HCT116 (cell line): ENCODE results near the gene TBL1X. TPM values are rescaled to one million over a fixed set of nuclear protein-coding genes. Genes with fewer than 3 reads are reported as not detected.

Experiments
- ATAC-seq: fragments of 200-7000 bp; cut with Tn5 transposase; 2 replicates; pipeline ENCODE4 v1.9.1; 2020; ENCODE audit warnings: mild to moderate bottlenecking, moderate library complexity
- BruUV-seq: library from RNA; stranded (reverse); fragments of 400-500 nt; replicated peaks from 2 replicates; lab custom pipeline; 2021; lab: Mats Ljungman, UMichigan
- CTCF ChIA-PET: fragments of 300-600 bp; sonication (Branson Sonifier 250); formaldehyde crosslinking; loops from one replicate; lab custom pipeline; 2021; ENCODE audit warnings: antibody characterized with exemption; lab: Charles Lee
- POLR2A ChIA-PET: fragments of 300-600, 350-600 bp; sonication (Branson Sonifier 250); formaldehyde crosslinking; loops from one replicate; lab custom pipeline; 2021; ENCODE audit warnings: antibody characterized with exemption; lab: Charles Lee
- RAD21 ChIA-PET, 2 experiments: fragments of 300-600 bp; sonication (Branson Sonifier 250); formaldehyde crosslinking; loops; one replicate each; lab custom pipeline; 2023; ENCODE audit warnings: low total read pairs in 2 of 2; ENCODE audit not compliant: uncharacterized antibody in 2 of 2, unreplicated experiment in 2 of 2, low non-redundant PET in 1 of 2; lab: Charles Lee
- DNase-seq: peaks from one replicate; pipeline ENCODE4 v3.0.0-alpha.2; 2010; ENCODE audit warnings: low read depth, low spot score
- H2AFZ ChIP-seq: fragments of 200-600 bp; shearing (Covaris generic), sonication (generic); 2 replicates; pipeline ENCODE4 v1.6.1; 2017; ENCODE audit warnings: low read depth, mixed run types, mixed read lengths, antibody characterized with exemption, low read length; ENCODE audit not compliant: poor library complexity, severe bottlenecking
- H3K27ac ChIP-seq: 2 replicates; pipeline ENCODE4 v1.5.1; 2012; ENCODE audit warnings: low read depth, low read length
- H3K27me3 ChIP-seq: fragments of 200-600 bp; sonication (generic); 2 replicates; pipeline ENCODE4 v1.6.1; 2016; ENCODE audit warnings: mixed run types, low read length, mixed read lengths; ENCODE audit not compliant: insufficient read depth
- H3K36me3 ChIP-seq, 2 experiments: fragments of 200-500 bp in 1 of 2; fragments of 200-600 bp in 1 of 2; sonication (Bioruptor generic) in 1 of 2; sonication (generic) in 1 of 2; 2 replicates each; pipeline versions ENCODE4 v1.5.1 to v1.6.1; 2014 to 2016; ENCODE audit warnings: low read length in 2 of 2, inconsistent platforms in 1 of 2, mixed read lengths in 1 of 2, mixed run types in 1 of 2; ENCODE audit not compliant: insufficient read depth in 2 of 2, control insufficient read depth in 1 of 2
- H3K4me1 ChIP-seq, 2 experiments: fragments of 200-600 bp in 1 of 2; sonication (generic) in 1 of 2; 2 replicates each; pipeline versions ENCODE4 v1.5.1 to v1.6.1; 2012 to 2017; ENCODE audit warnings: low read length in 2 of 2, inconsistent platforms in 1 of 2, mild to moderate bottlenecking in 1 of 2, mixed read lengths in 1 of 2, mixed run types in 1 of 2, moderate library complexity in 1 of 2; ENCODE audit not compliant: insufficient read depth in 2 of 2, control insufficient read depth in 1 of 2
- H3K4me2 ChIP-seq: fragments of 200-600 bp; sonication (generic); 2 replicates; pipeline ENCODE4 v1.6.1; 2017; ENCODE audit warnings: mixed run types, low read length, mixed read lengths
- H3K4me3 ChIP-seq, 2 experiments: fragments of 200-600 bp in 1 of 2; sonication (generic) in 1 of 2; replicated peaks in 1 of 2; 2 replicates each; pipeline ENCODE4 v1.5.1; 2011 to 2016; ENCODE audit warnings: low read length in 2 of 2, control low read depth in 1 of 2, low read depth in 1 of 2, mild to moderate bottlenecking in 1 of 2, mixed read lengths in 1 of 2, mixed run types in 1 of 2
- H3K79me2 ChIP-seq: fragments of 200-600 bp; sonication (generic); 2 replicates; pipeline ENCODE4 v1.6.1; 2017; ENCODE audit warnings: mild to moderate bottlenecking, mixed run types, low read length, moderate library complexity, mixed read lengths; ENCODE audit not compliant: insufficient read depth
- H3K9ac ChIP-seq: fragments of 200-600 bp; sonication (generic); 2 replicates; pipeline ENCODE4 v1.6.1; 2016; ENCODE audit warnings: low read length, mixed read lengths
- H3K9me2 ChIP-seq: fragments of 200-600 bp; sonication (generic), shearing (Covaris generic); 2 replicates; pipeline ENCODE4 v1.6.1; 2017; ENCODE audit warnings: mixed run types, mild to moderate bottlenecking, moderate library complexity; ENCODE audit not compliant: insufficient read depth
- H3K9me3 ChIP-seq, 2 experiments: fragments of 200-500 bp in 1 of 2; fragments of 200-600 bp in 1 of 2; sonication (Bioruptor generic) in 1 of 2; sonication (generic) in 1 of 2; 2 replicates each; pipeline ENCODE4 v1.6.1; 2014 to 2017; ENCODE audit warnings: low read length in 2 of 2, mixed read lengths in 2 of 2, inconsistent platforms in 1 of 2, low read depth in 1 of 2, mild to moderate bottlenecking in 1 of 2, mixed run types in 1 of 2, moderate library complexity in 1 of 2; ENCODE audit not compliant: control insufficient read depth in 1 of 2, insufficient read depth in 1 of 2
- H4K20me1 ChIP-seq: fragments of 200-600 bp; sonication (generic), shearing (Covaris generic); 2 replicates; pipeline ENCODE4 v1.6.1; 2017; ENCODE audit warnings: mixed run types, mild to moderate bottlenecking, moderate library complexity; ENCODE audit not compliant: insufficient read depth
- CEBPB ChIP-seq: IDR thresholded peaks from 2 replicates; pipeline ENCODE4 v1.6.1; 2012; ENCODE audit warnings: low read depth
- EGR1 ChIP-seq: IDR thresholded peaks from 2 replicates; pipeline ENCODE4 v1.6.1; 2012; ENCODE audit warnings: low read depth
- EZH2phosphoT487 ChIP-seq: fragments of 200-600 bp; IDR thresholded peaks from 2 replicates; pipeline ENCODE4 v1.6.1; 2018; ENCODE audit warnings: antibody characterized with exemption, borderline replicate concordance
- JUND ChIP-seq: IDR thresholded peaks from 2 replicates; pipeline ENCODE4 v1.6.1; 2012
- POLR2A ChIP-seq: IDR thresholded peaks from 2 replicates; pipeline ENCODE4 v1.7.0; 2011; ENCODE audit warnings: borderline replicate concordance; ENCODE audit not compliant: insufficient read depth, insufficient read length; ENCODE audit errors: extremely low read depth
- POLR2AphosphoS5 ChIP-seq: IDR thresholded peaks from 2 replicates; pipeline ENCODE4 v1.6.1; 2011; ENCODE audit warnings: mild to moderate bottlenecking, low read depth, low read length, moderate library complexity
- RAD21 ChIP-seq: IDR thresholded peaks from 2 replicates; pipeline ENCODE4 v1.6.1; 2012; ENCODE audit warnings: low read depth, mild to moderate bottlenecking
- SP1 ChIP-seq: IDR thresholded peaks from 2 replicates; pipeline ENCODE4 v1.6.1; 2012; ENCODE audit warnings: low read depth
- SRF ChIP-seq: IDR thresholded peaks from 2 replicates; pipeline ENCODE4 v1.6.1; 2012; ENCODE audit warnings: low read depth
- YY1 ChIP-seq: IDR thresholded peaks from 2 replicates; pipeline ENCODE4 v1.6.1; 2011; ENCODE audit warnings: low read length, low read depth, moderate library complexity, mild to moderate bottlenecking; ENCODE audit not compliant: insufficient replicate concordance; ENCODE audit errors: extremely low read depth
- ZFX ChIP-seq: fragments of 450-650 bp; IDR thresholded peaks from 2 replicates; pipeline ENCODE4 v1.6.1; 2017
- ZNF274 ChIP-seq: fragments of 200-500 bp; sonication (Bioruptor generic); IDR thresholded peaks from 2 replicates; pipeline ENCODE4 v1.6.1; 2014; ENCODE audit warnings: mild to moderate bottlenecking, low read depth, low read length, inconsistent platforms
- intact Hi-C: fragments of 100-400 bp; cut with micrococcal nuclease; formaldehyde crosslinking; loops from 2 replicates; pipeline ENCODE4 v1.10.0; 2022
- total RNA-seq: library from RNA; stranded (reverse); gene quantifications from one replicate; pipeline ENCODE4 v1.2.1, GENCODE V29; 2021; ENCODE audit not compliant: unreplicated experiment
- TF ChIP-seq, protein P1 (sequence below): IDR thresholded peaks from 2 replicates; pipeline ENCODE4 v1.6.1; 2012
- TF ChIP-seq, protein P2 (sequence below): IDR thresholded peaks from 2 replicates; pipeline ENCODE4 v1.6.1; 2012
- TF ChIP-seq, protein P3 (sequence below): IDR thresholded peaks from 2 replicates; pipeline ENCODE4 v1.6.1; 2011; ENCODE audit warnings: mild to moderate bottlenecking, low read length, moderate library complexity; ENCODE audit not compliant: insufficient replicate concordance; ENCODE audit errors: extremely low read depth
- TF ChIP-seq, protein P4 (sequence below), 3 experiments: fragments of 200-600 bp in 1 of 3; sonication (generic) in 1 of 3; IDR thresholded peaks in 2 of 3; conservative IDR thresholded peaks in 1 of 3; 2 replicates each; pipeline ENCODE4 v1.5.1; 2012 to 2017; ENCODE audit warnings: low read depth in 2 of 3, low read length in 2 of 3, antibody characterized with exemption in 1 of 3, borderline replicate concordance in 1 of 3, control low read depth in 1 of 3, mild to moderate bottlenecking in 1 of 3, mixed read lengths in 1 of 3, mixed run types in 1 of 3, moderate library complexity in 1 of 3; ENCODE audit not compliant: insufficient read depth in 1 of 3

Gene TBL1X
- total RNA-seq, 1 experiment from 2014 or later = 37.8 TPM

DNA sequence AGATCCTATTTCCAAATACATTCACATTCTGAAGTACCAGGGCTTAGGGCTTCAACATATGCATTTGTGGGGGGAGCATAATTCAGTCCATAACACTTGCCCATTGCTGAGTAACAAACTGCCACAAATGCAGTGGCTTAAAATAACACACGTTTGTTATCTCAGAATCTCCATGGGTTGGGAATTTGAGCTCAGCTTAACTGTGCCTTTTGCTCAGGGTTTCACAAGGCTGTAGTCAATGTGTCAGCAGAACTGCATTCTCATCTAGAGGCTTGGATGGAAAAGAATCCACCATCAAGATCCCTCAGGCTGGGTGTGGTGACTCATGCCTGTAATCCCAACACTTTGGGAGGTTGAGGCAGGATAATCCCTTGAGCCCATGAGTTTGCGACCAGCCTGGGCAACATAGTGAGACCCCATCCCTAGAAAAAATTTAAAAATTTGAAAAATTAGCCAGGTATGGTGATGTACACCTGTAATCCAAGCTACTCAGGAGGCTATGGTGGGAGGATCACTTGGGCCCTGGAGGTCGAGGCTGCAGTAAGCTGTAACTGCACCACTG, 25.8 kb upstream of the TBL1X start:
- no peaks in the 10 kb centered on the region for H3K79me2 ChIP-seq
- H3K4me3 ChIP-seq = no peak overlapping the region
- ATAC-seq (no peak), DNase-seq (no peak)
- no peaks in the 10 kb centered on the region for H4K20me1 ChIP-seq
- H3K4me2 ChIP-seq = no peak overlapping the region
- H3K9me2 ChIP-seq = no peaks in the 10 kb centered on the region
- RAD21 ChIA-PET = no interaction called here
- CTCF ChIA-PET = no interaction called here
- no peaks in the 10 kb centered on the region for H3K9me3 ChIP-seq
- TF ChIP-seq RAD21 (no peak), SP1 (no peak), EGR1 (no peak), YY1 (no peak), ZNF274 (no peak), ZFX (no peak)
- no TSS peak for BruUV-seq
- no peak overlapping the region for H3K27ac ChIP-seq
- H3K9ac ChIP-seq = no peak overlapping the region
- H3K4me1 ChIP-seq = no peaks in the 10 kb centered on the region
- POLR2A ChIA-PET = no interaction called here
- H2AFZ ChIP-seq = no peak overlapping the region
- no peaks in the 10 kb centered on the region for H3K36me3 ChIP-seq
- intact Hi-C loops = no loop called here
- H3K27me3 ChIP-seq = no peaks in the 10 kb centered on the region

DNA sequence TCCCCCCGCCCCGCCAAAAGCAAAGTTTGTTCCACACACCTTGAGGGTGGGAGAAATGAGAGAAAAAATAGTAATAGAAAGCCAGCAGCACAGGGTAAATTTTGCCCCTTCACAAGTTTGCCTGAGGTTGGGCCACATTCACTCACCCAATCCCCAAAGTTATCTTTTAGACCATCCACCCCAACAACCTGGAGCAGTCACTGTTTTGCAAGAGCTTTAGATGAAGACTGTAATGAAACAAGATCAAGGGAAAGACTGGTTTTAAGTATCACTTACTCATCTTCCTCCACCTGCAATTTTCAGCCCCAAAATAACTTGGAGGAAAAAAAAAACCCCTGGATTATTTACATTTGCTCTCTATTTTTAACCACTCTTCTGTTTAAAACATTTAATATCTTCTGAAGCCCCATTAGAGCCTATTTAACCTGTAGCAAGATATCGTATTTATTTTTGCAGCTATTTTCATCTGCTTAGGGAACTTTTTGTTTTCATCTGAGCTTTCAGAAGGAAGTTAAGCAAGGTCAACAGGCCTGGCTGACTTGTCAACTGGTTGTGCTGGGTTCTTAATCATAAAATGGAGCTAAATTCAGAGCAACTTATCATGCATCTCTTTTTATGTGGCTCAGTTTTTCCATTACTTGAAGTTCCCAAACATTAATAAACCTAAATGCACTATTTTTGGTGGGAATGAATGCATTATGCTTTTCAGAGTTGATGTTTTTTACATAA, 24.6 kb upstream of the TBL1X start:
- DNase-seq = no peak
- intact Hi-C loops = no loop called here
- Histone ChIP-seq H3K27ac (no peak overlapping the region), H3K4me1 (no peaks in the 10 kb centered on the region), H3K9me3 (no peaks in the 10 kb centered on the region), H3K27me3 (no peaks in the 10 kb centered on the region), H3K79me2 (no peaks in the 10 kb centered on the region), H4K20me1 (no peaks in the 10 kb centered on the region), H3K9me2 (no peaks in the 10 kb centered on the region), H3K36me3 (no peaks in the 10 kb centered on the region), H2AFZ (no peak overlapping the region), H3K9ac (no peak overlapping the region), H3K4me3 (no peak overlapping the region), H3K4me2 (no peak overlapping the region)
- RAD21 ChIA-PET = no interaction called here
- POLR2A ChIA-PET = no interaction called here
- CTCF ChIA-PET = no interaction called here
- ATAC-seq = no peak
- no TSS peak for BruUV-seq
- no peak for TF ChIP-seq SRF
- TF ChIP-seq POLR2AphosphoS5 = no peak
- no peak for TF ChIP-seq CEBPB
- TF ChIP-seq, protein P1, sequence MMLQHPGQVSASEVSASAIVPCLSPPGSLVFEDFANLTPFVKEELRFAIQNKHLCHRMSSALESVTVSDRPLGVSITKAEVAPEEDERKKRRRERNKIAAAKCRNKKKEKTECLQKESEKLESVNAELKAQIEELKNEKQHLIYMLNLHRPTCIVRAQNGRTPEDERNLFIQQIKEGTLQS = no peak
- no peak for TF ChIP-seq JUND
- TF ChIP-seq YY1 = no peak
- TF ChIP-seq, protein P2, sequence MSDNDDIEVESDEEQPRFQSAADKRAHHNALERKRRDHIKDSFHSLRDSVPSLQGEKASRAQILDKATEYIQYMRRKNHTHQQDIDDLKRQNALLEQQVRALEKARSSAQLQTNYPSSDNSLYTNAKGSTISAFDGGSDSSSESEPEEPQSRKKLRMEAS = no peak
- TF ChIP-seq, protein P3, sequence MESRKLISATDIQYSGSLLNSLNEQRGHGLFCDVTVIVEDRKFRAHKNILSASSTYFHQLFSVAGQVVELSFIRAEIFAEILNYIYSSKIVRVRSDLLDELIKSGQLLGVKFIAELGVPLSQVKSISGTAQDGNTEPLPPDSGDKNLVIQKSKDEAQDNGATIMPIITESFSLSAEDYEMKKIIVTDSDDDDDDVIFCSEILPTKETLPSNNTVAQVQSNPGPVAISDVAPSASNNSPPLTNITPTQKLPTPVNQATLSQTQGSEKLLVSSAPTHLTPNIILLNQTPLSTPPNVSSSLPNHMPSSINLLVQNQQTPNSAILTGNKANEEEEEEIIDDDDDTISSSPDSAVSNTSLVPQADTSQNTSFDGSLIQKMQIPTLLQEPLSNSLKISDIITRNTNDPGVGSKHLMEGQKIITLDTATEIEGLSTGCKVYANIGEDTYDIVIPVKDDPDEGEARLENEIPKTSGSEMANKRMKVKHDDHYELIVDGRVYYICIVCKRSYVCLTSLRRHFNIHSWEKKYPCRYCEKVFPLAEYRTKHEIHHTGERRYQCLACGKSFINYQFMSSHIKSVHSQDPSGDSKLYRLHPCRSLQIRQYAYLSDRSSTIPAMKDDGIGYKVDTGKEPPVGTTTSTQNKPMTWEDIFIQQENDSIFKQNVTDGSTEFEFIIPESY = no peak
- no peak for TF ChIP-seq POLR2A
- TF ChIP-seq, protein P4, sequence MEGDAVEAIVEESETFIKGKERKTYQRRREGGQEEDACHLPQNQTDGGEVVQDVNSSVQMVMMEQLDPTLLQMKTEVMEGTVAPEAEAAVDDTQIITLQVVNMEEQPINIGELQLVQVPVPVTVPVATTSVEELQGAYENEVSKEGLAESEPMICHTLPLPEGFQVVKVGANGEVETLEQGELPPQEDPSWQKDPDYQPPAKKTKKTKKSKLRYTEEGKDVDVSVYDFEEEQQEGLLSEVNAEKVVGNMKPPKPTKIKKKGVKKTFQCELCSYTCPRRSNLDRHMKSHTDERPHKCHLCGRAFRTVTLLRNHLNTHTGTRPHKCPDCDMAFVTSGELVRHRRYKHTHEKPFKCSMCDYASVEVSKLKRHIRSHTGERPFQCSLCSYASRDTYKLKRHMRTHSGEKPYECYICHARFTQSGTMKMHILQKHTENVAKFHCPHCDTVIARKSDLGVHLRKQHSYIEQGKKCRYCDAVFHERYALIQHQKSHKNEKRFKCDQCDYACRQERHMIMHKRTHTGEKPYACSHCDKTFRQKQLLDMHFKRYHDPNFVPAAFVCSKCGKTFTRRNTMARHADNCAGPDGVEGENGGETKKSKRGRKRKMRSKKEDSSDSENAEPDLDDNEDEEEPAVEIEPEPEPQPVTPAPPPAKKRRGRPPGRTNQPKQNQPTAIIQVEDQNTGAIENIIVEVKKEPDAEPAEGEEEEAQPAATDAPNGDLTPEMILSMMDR (IDR thresholded peaks at IDR 0.05 in 2 of 3, conservative IDR thresholded peaks at IDR 0.05 in 1 of 3; ENCODE audit: borderline replicate concordance in 1 of 3, insufficient read depth in 1 of 3, low read depth in 2 of 3, low read length in 2 of 3) = no peak
- TF ChIP-seq ZNF274 = no peak
- TF ChIP-seq EZH2phosphoT487 = no peak
